ENCODE results near the gene CERS2.
A peak's percentile ranks its signal among the peaks of the same experiment; 100 is the strongest.

Gene CERS2

DNA sequence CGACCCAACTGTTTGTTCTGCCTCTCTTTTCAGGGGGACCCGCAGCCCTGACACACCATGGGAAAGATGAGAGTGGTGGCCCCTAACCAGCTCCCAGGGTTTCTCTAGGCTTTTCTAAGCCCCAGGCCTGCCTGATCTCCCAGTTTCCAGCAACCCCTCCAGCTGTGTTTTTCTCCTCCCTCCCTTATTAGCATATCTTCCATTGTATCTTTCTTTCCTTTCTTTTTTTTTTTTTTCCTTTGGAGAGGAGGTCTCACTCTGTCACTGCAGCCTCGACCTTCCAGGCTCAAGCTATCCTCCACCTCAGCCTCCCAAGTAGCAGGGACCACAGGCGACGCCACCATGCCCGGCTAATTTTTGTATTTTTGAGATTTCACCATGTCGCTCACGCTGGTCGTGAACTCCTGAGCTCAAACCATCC, 1.8 kb upstream of the CERS2 start:
- Histone ChIP-seq H3K4me3 (ENCODE audit: low read depth, low read length) (no peak overlapping the region), H3K36me3 (ENCODE audit: control insufficient read depth in 2 of 2, insufficient read depth in 1 of 2, low read length in 2 of 2) (peaks cover 0 to 3% of the 10 kb centered on the region in 2 experiments; a peak in 1 of 3 replicates), H3K4me1 (ENCODE audit: control insufficient read depth, insufficient read depth, low read length) (peaks cover 22% of the 10 kb centered on the region), H3K9me3 (ENCODE audit: control insufficient read depth, insufficient read depth, low read depth, low read length) (no peaks in the 10 kb centered on the region), H3K27ac (ENCODE audit: extremely low read depth, low read depth, low read length) (no peak overlapping the region)
- TF ChIP-seq, protein P1, sequence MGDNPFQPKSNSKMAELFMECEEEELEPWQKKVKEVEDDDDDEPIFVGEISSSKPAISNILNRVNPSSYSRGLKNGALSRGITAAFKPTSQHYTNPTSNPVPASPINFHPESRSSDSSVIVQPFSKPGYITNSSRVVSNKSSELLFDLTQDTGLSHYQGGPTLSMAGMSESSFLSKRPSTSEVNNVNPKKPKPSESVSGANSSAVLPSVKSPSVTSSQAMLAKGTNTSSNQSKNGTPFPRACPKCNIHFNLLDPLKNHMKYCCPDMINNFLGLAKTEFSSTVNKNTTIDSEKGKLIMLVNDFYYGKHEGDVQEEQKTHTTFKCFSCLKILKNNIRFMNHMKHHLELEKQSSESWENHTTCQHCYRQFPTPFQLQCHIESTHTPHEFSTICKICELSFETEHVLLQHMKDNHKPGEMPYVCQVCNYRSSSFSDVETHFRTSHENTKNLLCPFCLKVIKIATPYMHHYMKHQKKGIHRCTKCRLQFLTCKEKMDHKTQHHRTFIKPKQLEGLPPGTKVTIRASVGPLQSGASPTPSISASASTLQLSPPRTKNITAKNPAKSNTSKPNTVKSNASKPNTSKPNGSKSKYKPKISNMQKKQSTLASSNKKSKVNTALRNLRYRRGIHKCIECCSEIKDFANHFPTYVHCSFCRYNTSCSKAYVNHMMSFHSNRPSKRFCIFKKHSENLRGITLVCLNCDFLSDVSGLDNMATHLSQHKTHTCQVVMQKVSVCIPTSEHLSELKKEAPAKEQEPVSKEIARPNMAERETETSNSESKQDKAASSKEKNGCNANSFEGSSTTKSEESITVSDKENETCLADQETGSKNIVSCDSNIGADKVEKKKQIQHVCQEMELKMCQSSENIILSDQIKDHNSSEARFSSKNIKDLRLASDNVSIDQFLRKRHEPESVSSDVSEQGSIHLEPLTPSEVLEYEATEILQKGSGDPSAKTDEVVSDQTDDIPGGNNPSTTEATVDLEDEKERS (tag by site-specific recombination; IDR thresholded peaks at IDR 0.05) = no peak
- peak; percentile 81 for TF ChIP-seq ZBTB20 (tag by site-specific recombination; IDR thresholded peaks at IDR 0.05)
- ChIA-PET CTCF (interaction anchor here (1.1 to 7.2 kb wide), 4 partner anchors 10 to 30 kb away, joined by 5 to 65 read pairs (median 27); partner anchors contain the start of gene MINDY1), POLR2A (interaction anchor here (0.7 to 1.3 kb wide), 4 partner anchors 9 to 678 kb away, joined by 3 to 6 read pairs (median 4); partner anchors contain the start of gene MINDY1)

DNA sequence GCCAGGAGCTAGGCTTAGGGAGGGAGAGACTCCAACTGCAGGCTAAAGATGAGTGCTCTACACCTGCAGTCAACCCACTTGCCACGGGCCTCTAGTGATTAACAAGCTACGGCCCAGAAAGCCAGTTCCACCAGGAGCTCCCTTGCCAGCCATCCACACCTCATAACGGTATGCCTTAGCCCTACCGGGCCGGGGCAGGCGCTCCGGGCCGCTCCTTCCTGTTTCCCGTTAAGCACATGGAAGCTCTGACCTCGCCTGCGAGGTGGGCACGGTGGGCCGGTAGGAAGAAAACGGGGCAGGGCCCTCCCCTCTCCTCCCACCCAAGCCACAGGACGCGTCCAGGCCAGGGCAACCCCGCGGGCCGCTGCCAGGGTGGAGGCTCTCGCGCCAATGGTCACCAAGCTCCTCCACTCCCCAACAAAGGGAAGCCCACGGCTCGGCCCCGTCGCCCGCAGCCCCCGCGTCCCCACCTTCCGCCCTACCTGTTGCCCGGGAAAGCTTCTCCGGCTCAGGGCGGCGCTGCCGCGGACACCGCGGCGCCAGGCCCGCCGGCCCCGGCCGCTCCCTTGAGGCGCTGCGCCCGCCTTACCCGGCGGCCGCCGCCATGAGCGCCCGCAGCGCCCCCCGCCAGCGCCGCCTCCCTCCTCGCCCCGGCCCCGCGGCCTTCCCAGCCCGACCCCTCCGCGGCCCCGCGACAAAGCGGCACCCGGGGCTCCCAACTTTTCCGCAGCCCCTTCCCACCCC, 627 bp downstream of the CERS2 start:
- Histone ChIP-seq H3K9me3 (ENCODE audit: control insufficient read depth, insufficient read depth, low read depth, low read length) (no peaks in the 10 kb centered on the region), H3K36me3 (ENCODE audit: control insufficient read depth in 2 of 2, insufficient read depth in 1 of 2, low read length in 2 of 2) (peaks cover 0 to 5% of the 10 kb centered on the region in 2 experiments; a peak in 2 of 3 replicates), H3K4me3 (ENCODE audit: low read depth, low read length) (peak overlapping the region; percentile 82), H3K4me1 (ENCODE audit: control insufficient read depth, insufficient read depth, low read length) (peaks cover 26% of the 10 kb centered on the region), H3K27ac (ENCODE audit: extremely low read depth, low read depth, low read length) (peak overlapping the region; percentile 81)
- POLR2A ChIA-PET = interaction anchor here (0.5 to 1.7 kb wide), 6 partner anchors 9 to 1089 kb away, joined by 3 to 9 read pairs (median 3); partner anchors contain the start of genes ARNT and MINDY1
- CTCF ChIA-PET = interaction anchor here (1.4 kb wide), 1 partner anchor 22 kb away, joined by 5 read pairs; no protein-coding TSS in a partner anchor
- TF ChIP-seq ZNF596 (tag by site-specific recombination; IDR thresholded peaks at IDR 0.05) (no peak), BCL11B (tag by site-specific recombination; IDR thresholded peaks at IDR 0.05; ENCODE audit: low read depth) (peak; percentile 43; the same call in 1 of the 2 replicates), ZNF76 (tag by site-specific recombination; IDR thresholded peaks at IDR 0.05; ENCODE audit: borderline replicate concordance, low read depth) (peak; percentile 43; the same call in 1 of the 2 replicates), ZNF394 (tag by site-specific recombination; IDR thresholded peaks at IDR 0.05; ENCODE audit: borderline replicate concordance) (no peak), SP3 (tag by site-specific recombination; IDR thresholded peaks at IDR 0.05) (peak; percentile 57; the same call in 1 of the 2 replicates), ZBTB26 (tag by site-specific recombination; optimal IDR thresholded peaks at IDR 0.05) (peak; percentile 45), ZNF600 (tag by site-specific recombination; IDR thresholded peaks at IDR 0.05) (peak; percentile 72), ZFHX2 (tag by site-specific recombination; conservative IDR thresholded peaks at IDR 0.05) (peak; percentile 16; the same call in 1 of the 2 replicates), ZNF335 (tag by site-specific recombination; conservative IDR thresholded peaks at IDR 0.05) (peak; percentile 81), ZBTB8A (tag by site-specific recombination; IDR thresholded peaks at IDR 0.05) (peak; percentile 66), KLF16 (tag by site-specific recombination; IDR thresholded peaks at IDR 0.05) (peak; percentile 48; the same call in 1 of the 2 replicates), ZXDB (tag by site-specific recombination; IDR thresholded peaks at IDR 0.05) (0 out of 2 replicates have a peak, but pooled peaks have one; percentile 47), SCRT2 (tag by site-specific recombination; IDR thresholded peaks at IDR 0.05) (peak; percentile 96), ZNF473 (tag by site-specific recombination; IDR thresholded peaks at IDR 0.05) (no peak), ZNF501 (tag by site-specific recombination; IDR thresholded peaks at IDR 0.05) (0 out of 2 replicates have a peak, but pooled peaks have one; percentile 28), EGR2 (tag by site-specific recombination; IDR thresholded peaks at IDR 0.05; ENCODE audit: low read depth) (peak; percentile 61)
- TF ChIP-seq, protein P2, sequence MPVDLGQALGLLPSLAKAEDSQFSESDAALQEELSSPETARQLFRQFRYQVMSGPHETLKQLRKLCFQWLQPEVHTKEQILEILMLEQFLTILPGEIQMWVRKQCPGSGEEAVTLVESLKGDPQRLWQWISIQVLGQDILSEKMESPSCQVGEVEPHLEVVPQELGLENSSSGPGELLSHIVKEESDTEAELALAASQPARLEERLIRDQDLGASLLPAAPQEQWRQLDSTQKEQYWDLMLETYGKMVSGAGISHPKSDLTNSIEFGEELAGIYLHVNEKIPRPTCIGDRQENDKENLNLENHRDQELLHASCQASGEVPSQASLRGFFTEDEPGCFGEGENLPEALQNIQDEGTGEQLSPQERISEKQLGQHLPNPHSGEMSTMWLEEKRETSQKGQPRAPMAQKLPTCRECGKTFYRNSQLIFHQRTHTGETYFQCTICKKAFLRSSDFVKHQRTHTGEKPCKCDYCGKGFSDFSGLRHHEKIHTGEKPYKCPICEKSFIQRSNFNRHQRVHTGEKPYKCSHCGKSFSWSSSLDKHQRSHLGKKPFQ (tag by site-specific recombination; IDR thresholded peaks at IDR 0.05) = no peak
- TF ChIP-seq, protein P3, sequence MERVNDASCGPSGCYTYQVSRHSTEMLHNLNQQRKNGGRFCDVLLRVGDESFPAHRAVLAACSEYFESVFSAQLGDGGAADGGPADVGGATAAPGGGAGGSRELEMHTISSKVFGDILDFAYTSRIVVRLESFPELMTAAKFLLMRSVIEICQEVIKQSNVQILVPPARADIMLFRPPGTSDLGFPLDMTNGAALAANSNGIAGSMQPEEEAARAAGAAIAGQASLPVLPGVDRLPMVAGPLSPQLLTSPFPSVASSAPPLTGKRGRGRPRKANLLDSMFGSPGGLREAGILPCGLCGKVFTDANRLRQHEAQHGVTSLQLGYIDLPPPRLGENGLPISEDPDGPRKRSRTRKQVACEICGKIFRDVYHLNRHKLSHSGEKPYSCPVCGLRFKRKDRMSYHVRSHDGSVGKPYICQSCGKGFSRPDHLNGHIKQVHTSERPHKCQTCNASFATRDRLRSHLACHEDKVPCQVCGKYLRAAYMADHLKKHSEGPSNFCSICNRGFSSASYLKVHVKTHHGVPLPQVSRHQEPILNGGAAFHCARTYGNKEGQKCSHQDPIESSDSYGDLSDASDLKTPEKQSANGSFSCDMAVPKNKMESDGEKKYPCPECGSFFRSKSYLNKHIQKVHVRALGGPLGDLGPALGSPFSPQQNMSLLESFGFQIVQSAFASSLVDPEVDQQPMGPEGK (tag by site-specific recombination; IDR thresholded peaks at IDR 0.05) = peak; percentile 48; the same call in 1 of the 2 replicates
- TF ChIP-seq, protein P4, sequence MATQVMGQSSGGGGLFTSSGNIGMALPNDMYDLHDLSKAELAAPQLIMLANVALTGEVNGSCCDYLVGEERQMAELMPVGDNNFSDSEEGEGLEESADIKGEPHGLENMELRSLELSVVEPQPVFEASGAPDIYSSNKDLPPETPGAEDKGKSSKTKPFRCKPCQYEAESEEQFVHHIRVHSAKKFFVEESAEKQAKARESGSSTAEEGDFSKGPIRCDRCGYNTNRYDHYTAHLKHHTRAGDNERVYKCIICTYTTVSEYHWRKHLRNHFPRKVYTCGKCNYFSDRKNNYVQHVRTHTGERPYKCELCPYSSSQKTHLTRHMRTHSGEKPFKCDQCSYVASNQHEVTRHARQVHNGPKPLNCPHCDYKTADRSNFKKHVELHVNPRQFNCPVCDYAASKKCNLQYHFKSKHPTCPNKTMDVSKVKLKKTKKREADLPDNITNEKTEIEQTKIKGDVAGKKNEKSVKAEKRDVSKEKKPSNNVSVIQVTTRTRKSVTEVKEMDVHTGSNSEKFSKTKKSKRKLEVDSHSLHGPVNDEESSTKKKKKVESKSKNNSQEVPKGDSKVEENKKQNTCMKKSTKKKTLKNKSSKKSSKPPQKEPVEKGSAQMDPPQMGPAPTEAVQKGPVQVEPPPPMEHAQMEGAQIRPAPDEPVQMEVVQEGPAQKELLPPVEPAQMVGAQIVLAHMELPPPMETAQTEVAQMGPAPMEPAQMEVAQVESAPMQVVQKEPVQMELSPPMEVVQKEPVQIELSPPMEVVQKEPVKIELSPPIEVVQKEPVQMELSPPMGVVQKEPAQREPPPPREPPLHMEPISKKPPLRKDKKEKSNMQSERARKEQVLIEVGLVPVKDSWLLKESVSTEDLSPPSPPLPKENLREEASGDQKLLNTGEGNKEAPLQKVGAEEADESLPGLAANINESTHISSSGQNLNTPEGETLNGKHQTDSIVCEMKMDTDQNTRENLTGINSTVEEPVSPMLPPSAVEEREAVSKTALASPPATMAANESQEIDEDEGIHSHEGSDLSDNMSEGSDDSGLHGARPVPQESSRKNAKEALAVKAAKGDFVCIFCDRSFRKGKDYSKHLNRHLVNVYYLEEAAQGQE (tag by site-specific recombination; IDR thresholded peaks at IDR 0.05) = no peak

All from HEK293 (cell line).